T-helper 1 cell treated with Interleukin-12 subunit alpha and Interleukin-12 subunit beta and Interleukin-4 antibody, amounts not matched to agents 30 ng/mL and 1 ng/mL, for 36 hours (primary cell): Measurements from ENCODE around the gene TP53TG3F. TPM values are rescaled to one million over a fixed set of nuclear protein-coding genes. Genes with fewer than 3 reads are reported as not detected.
"Not testable (repeated sequence)": the region's sequence is repeated elsewhere in the genome, so short reads cannot be mapped to it uniquely, and the experiment has no call there.

Experiments used
- intact Hi-C: fragments of 100-400 bp; cut with micrococcal nuclease; formaldehyde crosslinking; loops from one replicate; pipeline ENCODE4 v1.15.1; 2024
- total RNA-seq: library from RNA; stranded (reverse); gene quantifications from 2 replicates; pipeline ENCODE4 v1.2.3, GENCODE V29; 2022

TP53TG3F gene, protein sequence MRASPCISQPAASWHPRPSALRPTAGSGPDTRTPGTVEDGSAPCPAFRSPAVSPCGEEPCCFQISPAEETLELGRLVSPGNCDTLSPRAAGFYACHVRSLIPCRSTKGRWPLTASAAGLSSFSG
- not detected in 2 replicates for total RNA-seq

DNA sequence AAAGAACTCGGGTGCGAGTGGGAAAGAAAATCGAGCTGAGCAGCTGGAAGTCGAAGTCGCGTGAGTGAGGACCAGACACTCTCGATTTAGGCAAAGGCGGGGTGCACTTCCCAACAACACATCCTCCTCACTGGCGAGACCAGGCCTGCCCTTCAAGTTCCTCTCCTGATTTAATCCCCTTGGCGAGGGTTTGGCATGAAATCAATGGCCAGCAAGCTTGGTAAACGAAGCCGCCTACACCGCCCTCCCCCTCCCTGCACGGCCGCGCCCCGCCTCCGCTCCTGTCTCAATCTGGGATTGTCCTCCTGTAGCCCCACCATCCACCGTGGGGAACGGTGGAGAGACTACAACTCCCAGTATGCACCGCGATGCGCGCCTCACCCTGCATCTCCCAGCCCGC, at the start of gene TP53TG3F:
TSS of gene TP53TG3F (plus strand) at position 301 of the 400 bp plus-strand sequence. CDS start at position 369, 68 bp downstream.
- intact Hi-C loops = not testable (repeated sequence)

DNA sequence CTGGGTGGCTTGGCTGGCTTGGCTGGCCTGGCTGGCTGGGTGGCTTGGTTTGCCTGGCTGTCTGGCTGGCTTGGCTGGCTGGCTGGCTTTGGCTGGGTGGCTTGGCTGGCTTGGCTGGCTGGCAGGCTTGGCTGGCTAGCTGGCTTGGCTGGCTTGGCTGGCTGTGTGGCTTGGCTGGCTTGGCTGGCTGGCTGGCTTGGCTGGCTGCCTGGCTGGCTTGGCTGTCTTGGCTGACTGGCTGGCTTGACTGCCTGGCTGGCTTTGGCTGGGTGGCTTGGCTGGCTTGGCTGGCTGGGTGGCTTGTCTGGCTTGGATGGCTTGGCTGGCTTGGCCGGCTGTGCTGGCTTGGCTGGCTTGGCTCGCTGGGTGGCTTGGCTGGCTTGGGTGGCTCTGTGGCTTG, 32.2 kb downstream of the TP53TG3F start:
- intact Hi-C loops = not testable (repeated sequence)

DNA sequence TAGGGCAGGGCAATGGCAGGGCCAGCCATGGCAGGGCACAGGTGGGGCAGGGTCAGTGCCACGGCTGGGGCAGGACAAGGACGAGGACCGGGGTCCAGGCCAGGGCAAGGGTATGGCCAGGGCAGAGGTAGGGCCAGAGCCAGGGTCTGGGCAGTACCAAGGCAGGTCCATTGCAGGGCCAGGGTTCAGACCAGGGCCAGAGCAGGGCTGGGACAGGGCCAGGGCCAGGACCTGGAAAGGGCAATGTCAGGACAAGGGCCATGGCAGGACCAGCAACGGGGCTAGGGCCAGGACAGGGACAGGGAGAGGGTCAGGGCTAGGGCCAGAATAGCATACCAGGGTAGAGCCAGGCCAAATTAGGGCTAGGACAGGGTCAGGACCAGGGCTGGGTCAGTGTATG, 47.8 kb downstream of the TP53TG3F start:
- intact Hi-C loops = not testable (repeated sequence)

DNA sequence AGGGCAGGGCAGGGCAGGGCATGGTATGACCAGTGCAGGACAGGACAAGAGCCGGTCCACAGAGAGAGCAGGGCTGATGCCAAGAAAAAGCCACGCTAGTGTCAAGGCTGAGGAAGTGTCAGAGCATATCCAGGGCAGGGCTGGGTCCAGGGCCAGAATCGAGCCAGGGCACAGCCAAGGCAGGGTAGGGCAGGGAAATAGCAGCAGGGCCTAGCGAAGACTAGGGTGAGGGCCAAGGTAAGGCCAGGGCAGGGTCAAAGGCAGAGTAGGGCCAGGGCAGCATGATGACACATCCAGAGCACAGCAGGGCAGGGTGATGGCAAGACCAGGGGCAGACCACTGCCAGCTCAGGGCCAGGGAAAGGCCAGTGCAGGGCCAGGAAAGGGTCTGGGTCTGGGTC, 49.7 kb downstream of the TP53TG3F start:
- intact Hi-C loops = not testable (repeated sequence)

DNA sequence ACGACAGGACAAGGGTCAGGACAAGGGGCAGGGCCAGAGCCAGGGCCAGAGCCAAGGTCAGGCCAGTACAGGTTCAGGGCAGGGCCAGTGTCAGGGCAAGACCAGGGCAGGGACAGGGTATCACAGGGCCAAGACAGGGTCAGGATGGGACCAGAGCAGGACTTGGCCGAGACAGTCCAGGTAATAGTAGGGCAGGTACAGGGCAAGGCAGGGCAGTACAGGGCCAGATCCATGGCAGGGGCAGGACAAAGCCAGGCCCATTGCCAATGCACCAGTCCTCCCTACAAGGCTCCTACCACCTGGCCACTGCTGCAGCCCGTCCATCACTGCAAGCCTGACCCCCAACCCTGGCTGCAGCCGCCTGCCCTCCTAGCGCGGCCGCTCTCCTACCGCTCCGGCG, 50.5 kb downstream of the TP53TG3F start:
- intact Hi-C loops = not testable (repeated sequence)

Other genes with a start within 250 kb of the TP53TG3F start
- not detected in 2 replicates for gene TP53TG3E, start 155.3 kb upstream of the TP53TG3F start, total RNA-seq
- not detected in 2 replicates for gene TP53TG3B, start 98.8 kb upstream of the TP53TG3F start, total RNA-seq